Neural cell (in vitro differentiated cells): ENCODE data around the gene STK32B.

Source experiments
- CTCF ChIP-seq: fragments of 450-650 bp; IDR thresholded peaks from 2 replicates; pipeline ENCODE4 v1.5.1; 2014; ENCODE audit warnings: antibody characterized with exemption, mild to moderate bottlenecking, moderate library complexity; ENCODE audit not compliant: poor library complexity, severe bottlenecking
- EP300 ChIP-seq: fragments of 450-650 bp; conservative IDR thresholded peaks from 2 replicates; pipeline ENCODE4 v1.6.1; 2014; ENCODE audit warnings: antibody characterized with exemption, mild to moderate bottlenecking, moderate library complexity; ENCODE audit not compliant: poor library complexity, severe bottlenecking
- MXI1 ChIP-seq: fragments of 450-650 bp; conservative IDR thresholded peaks from 2 replicates; pipeline ENCODE4 v1.6.1; 2014; ENCODE audit warnings: antibody characterized with exemption, mild to moderate bottlenecking; ENCODE audit not compliant: poor library complexity, severe bottlenecking
- POLR2AphosphoS5 ChIP-seq: IDR thresholded peaks from 2 replicates; pipeline ENCODE4 v1.6.1; 2012

- TF ChIP-seq CTCF (no peak), MXI1 (no peak), POLR2AphosphoS5 (no peak), EP300 (no peak)
These were observed 381.9 kb downstream of the STK32B start for GRCh38 chr4:5433196-5433595.
